Skeletal muscle satellite cell (primary cell): ENCODE data around the gene EMID1. TPM values are rescaled to one million over a fixed set of nuclear protein-coding genes. Genes with fewer than 3 reads are reported as not detected.

Source experiments
- H3K27me3 ChIP-seq: 2 replicates; pipeline ENCODE4 v1.7.0; 2013; ENCODE audit warnings: low read length; ENCODE audit not compliant: control insufficient read depth, insufficient read depth
- H3K36me3 ChIP-seq: 2 replicates; pipeline ENCODE4 v1.7.0; 2013; ENCODE audit warnings: mild to moderate bottlenecking, control low read depth, low read length; ENCODE audit not compliant: insufficient read depth
- H3K4me1 ChIP-seq: 2 replicates; pipeline ENCODE4 v1.7.0; 2013; ENCODE audit warnings: low read length; ENCODE audit not compliant: control insufficient read depth, insufficient read depth
- H3K4me2 ChIP-seq: 2 replicates; pipeline ENCODE4 v1.7.0; 2013; ENCODE audit warnings: mild to moderate bottlenecking, low read length
- H3K4me3 ChIP-seq: 2 replicates; pipeline ENCODE4 v1.7.0; 2013; ENCODE audit warnings: low read length
- H3K9ac ChIP-seq: 2 replicates; pipeline ENCODE4 v1.7.0; 2013; ENCODE audit warnings: mild to moderate bottlenecking, low read depth, low read length, moderate library complexity
- H3K9me3 ChIP-seq: replicated peaks from 2 replicates; pipeline ENCODE4 v1.7.0; 2013; ENCODE audit warnings: mild to moderate bottlenecking, control low read depth, low read length
- small RNA-seq: library from RNA; depleted of rRNA; stranded (forward); fragments of <200 nt; gene quantifications from one replicate; pipeline ENCODE3, GENCODE V24; 2012

EMID1 gene

GRCh38 chr22:29307596-29308147 is 102.0 kb downstream of the EMID1 start:
- H3K36me3 ChIP-seq: peaks cover 9% of the 10 kb centered on the region
- H3K4me3 ChIP-seq: peak overlapping the region; percentile 90
- H3K4me2 ChIP-seq: peak overlapping the region; percentile 99

DNA sequence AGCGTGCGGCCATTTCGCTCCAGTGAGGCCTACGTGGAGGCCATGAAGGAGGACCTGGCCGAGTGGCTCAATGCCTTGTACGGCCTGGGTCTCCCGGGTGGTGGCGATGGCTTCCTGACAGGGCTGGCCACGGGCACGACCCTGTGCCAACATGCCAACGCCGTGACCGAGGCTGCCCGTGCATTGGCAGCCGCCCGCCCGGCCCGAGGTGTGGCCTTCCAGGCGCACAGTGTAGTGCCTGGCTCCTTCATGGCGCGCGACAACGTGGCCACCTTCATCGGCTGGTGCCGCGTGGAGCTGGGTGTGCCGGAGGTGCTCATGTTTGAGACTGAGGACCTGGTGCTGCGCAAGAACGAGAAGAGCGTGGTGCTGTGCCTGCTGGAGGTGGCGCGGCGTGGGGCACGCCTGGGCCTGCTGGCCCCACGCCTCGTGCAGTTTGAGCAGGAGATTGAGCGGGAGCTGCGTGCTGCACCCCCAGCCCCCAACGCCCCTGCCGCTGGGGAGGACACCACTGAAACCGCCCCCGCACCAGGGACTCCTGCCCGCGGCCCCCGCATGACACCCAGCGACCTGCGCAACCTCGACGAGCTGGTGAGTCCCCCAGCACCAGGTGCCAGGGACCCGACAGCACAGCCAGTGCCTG is 102.6 kb downstream of the EMID1 start:
- peak overlapping the region; percentile 87 for H3K9ac ChIP-seq
- peaks cover 52% of the 10 kb centered on the region for H3K4me1 ChIP-seq
- H3K4me3 ChIP-seq: peak overlapping the region; percentile 90
- no peaks in the 10 kb centered on the region for H3K27me3 ChIP-seq
- peaks cover 12% of the 10 kb centered on the region for H3K36me3 ChIP-seq
- peak overlapping the region; percentile 99 for H3K4me2 ChIP-seq
- no peaks in the 10 kb centered on the region for H3K9me3 ChIP-seq

More at GRCh38 chr22:29307596-29308147, 102.0 kb downstream of the EMID1 start:
- peaks cover 50% of the 10 kb centered on the region for H3K4me1 ChIP-seq
- H3K9ac ChIP-seq: peak overlapping the region; percentile 87
- H3K9me3 ChIP-seq: no peaks in the 10 kb centered on the region
- no peaks in the 10 kb centered on the region for H3K27me3 ChIP-seq

DNA sequence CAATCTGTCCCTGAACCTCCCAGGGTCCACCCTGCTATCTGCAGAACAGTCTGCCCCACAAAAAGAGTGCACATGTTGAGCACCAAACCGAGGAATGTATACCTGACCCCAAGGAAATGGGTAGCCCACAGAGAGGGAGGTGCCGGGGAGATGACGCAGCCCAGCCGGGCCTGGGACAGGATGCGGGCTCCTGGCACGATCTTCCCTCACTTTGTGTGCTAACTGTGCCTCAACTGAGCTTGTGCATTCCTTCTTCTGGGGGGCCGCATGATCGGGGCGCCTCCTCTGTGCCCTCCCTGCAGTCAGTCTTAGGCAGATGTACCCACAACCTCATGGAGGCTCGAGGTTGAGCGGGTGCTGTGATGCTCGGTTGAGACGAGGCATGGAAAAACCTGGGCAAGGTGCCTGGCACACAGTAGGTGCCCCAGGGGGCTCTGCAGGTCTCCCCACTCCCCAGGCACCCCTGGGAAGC is 103.1 kb downstream of the EMID1 start:
- peak overlapping the region; percentile 87 for H3K9ac ChIP-seq

More for the DNA sequence above, 103.1 kb downstream of the EMID1 start:
- H3K4me3 ChIP-seq: peak overlapping the region; percentile 90
- peaks cover 12% of the 10 kb centered on the region for H3K36me3 ChIP-seq
- no peaks in the 10 kb centered on the region for H3K9me3 ChIP-seq
- H3K4me1 ChIP-seq: peaks cover 52% of the 10 kb centered on the region
- peak overlapping the region; percentile 99 for H3K4me2 ChIP-seq
- H3K27me3 ChIP-seq: peaks cover 5% of the 10 kb centered on the region

Small RNA genes lying within 50 kb of the gene (small RNA-seq; reads per million reads assigned to genes)
- not detected for gene RNU6-1219P
